ENCODE results near the gene ZNF775.

Gene ZNF775

DNA sequence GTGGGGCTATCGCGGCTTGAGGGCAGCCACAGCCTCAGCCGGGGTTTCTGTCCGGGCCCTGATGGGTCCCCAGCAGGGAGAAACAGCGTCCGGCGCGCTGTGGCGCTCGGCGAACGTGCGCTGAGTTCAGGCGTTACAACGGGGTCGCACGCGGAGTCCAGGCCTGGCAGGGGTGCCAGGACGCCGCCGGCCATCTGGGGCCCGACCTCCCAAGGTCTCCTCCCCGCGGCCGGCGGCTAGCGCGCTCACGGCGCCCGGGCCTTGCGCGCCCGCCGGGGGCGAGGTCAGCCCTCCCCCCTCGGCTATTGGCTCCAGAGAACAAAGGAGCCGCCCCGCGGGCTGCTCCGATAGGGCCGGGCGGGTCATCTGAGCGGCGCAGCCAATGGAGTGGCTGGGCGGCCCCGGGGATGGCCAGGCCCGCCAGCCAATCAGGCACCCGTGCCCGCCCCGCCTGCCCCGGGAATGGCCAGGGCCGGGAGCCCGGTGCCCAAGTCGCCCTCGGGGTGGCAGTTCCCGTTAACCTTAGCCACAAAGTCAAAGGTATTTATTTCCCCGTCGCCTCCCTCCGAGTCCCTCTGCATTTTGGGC lies at the start of gene ZNF775:
Gene ZNF775, plus strand, starts transcription at position 478 of the 588 bp plus-strand sequence. CDS start 9,141 bp downstream, outside the sequence.
- DNase-seq (ENCODE audit: low read depth in 2 of 2) = peak; percentile 72 to 79

DNA sequence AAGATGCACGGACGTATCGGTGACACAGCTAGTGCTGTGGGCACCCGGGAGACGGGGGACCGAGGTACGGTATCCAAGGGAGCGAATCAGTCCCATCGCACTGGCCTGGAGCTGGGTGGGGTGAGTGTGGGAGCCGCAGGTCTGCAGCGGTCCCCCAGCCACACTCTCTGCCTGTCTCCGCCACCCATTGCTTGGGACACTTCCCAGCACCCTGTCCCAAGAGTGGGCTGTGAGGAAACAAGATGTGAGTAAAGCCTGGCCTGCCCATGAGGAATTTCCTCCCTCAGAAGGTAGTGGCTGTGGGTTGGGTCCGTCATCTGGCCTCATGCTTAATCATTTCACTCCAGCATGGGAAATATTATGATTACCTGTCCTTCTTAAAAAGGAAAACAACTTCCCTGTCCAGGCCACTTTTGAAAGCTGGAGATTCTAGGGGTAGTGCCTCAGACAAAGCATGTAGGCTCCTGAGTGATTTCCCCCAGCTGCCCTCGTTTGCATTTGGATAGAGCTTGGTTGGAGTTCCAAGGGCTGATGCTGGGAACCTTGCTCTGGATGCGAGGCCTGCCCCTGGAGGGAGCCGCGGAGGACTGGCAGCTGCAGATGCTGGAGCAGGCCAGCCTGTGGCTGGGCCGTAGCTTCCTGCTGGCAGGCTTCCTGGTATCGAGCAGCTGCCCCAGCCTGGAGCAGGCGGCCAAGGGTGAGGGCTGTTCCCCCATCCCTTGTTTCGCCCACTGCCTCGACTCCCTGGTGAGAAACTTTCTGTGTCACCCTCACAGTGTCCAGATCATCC lies 49.6 kb upstream of the ZNF775 start:
- no peak for DNase-seq (ENCODE audit: low read depth in 2 of 2)

DNA sequence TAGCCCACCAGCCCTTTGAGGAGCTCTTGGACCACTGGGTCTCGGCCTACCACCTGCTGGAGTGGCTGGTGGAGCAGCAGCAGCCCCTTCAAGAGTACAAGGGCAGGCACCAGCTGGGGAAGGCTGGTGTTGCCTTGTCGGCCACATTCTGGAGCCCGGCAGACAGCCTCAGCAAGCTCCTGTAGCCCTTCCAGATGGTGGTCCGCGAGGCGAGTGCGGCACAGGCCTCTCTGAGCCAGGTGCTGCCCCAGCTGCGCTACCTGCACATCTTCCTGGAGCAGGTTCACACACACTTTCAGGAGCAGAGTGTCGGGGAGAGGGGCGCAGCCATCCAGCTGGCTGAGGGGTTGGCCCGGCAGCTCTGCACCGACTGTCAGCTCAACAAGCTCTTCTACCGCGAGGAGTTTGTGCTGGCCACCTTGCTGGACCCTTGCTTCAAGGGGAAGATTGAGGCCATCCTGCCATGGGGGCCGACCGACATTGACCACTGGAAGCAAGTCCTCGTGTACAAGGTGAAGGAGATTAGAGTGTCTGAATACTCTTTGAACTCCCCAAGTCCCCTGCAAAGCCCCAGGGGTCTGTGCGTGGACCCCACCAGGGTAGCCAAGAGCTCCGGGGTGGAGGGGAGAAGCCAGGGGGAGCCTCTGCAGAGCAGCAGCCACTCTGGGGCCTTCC lies 48.8 kb upstream of the ZNF775 start:
- no peak for DNase-seq (ENCODE audit: low read depth in 2 of 2)

DNA sequence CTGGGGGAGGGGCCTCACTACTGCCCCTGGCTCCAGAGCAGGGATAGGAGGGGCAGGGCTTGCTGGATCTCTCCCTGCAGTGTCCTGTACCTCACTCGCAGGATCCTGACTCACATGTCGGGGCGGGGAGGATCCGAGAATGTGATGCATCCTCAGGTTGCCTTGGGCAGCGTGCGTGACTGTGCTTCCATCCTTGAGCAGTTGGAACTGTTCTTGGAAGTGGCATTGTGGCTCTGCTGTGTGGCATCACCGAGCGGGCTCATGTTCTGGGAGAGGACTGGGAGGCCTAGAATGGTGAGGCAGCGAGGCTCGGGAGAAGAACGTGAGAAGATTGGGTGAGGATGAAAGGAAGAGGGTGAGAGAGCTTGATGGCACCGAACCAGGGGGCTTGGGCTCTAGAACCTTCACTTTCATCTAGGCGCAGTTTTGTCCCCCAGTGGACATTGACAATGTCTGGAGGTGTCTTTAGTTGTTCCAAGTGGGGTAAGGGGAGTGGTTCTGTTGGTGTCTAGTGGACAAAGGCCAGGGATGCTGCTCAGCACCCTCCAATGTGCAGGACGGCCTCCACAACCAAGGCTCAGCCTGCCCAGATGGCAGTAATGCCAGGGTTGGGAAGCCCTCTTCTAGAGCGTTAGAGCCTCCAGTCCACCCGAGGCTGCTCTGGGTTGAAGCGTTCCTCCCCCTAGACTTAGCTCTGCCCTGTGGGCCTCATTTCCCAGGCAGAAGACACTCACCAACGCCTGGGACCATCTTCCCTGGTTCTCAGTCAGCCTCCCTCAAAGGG lies 46.1 kb upstream of the ZNF775 start:
- no peak for DNase-seq (ENCODE audit: low read depth in 2 of 2)

DNA sequence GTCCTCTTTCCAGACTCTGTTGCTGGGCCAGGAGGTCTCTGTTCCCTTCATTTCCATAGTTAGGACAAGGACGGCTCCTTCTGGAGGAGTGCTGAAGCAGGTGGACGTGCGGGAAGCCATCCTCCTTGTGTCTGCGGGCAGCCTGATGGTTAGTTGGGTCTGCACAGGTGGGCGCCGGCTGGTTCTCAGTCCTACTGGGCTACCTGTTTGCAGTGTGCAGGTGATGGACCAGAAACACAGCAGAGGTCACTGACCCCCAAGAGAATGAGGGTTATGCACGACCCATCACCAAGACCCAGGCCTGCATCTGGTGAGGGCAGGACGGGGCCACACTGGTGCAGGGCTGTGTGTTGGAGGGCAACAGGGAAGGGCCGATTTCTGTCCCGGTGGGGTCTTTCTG lies 45.5 kb upstream of the ZNF775 start:
- DNase-seq (ENCODE audit: low read depth in 2 of 2) = no peak

DNA sequence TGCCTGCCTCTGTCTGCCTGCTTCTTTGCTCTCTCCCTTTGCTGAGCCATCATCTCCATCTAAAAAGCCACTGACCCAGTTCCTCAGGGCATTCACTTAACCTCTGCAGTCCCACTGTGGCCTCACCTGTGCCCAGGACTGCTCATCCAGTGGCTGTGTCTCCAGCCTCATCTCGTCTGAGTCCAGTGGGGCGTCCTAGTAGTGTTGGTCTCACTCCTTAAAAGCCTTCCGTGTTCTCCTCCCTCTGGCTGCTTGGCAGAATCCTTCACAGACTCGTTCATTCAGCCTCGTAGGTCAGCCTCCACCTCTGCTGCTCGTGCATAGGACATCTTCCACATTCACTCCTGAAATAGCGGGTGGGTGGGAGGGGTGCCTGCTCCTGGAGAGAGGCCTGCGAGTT lies 45.0 kb upstream of the ZNF775 start:
- no peak for DNase-seq (ENCODE audit: low read depth in 2 of 2)

DNA sequence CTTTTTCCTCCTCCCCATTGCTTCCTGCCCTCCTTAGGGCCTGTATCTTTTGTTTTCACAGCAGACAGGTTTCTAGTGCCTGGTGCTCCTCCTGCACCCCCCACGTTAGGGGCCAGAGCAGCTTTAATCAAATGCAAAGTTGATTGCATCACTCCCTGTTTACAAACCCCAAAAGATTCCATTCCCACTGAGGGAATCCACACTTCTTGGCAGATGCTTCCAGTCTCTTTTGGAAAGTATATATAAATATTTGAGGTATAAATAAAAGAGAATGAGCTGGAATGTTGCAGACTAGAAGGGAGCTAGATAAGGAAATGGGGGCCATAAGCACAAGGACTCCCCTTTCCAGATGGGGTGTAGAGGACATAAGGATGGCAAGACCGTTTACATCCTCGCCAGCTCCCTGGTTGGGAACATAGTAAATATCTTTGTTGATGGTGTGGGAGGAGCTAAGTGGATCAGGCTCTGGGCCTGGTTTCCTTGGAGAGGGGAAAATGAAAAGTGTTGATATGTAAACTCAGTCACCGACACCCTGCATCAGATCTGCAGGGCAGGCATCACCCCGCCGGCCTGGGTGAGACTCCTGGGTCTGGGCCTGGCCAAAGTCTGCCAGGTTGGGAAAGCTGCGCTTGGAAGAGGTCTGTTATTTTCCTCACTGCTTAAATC lies 43.9 kb upstream of the ZNF775 start:
- peak; percentile 45 to 49 for DNase-seq (ENCODE audit: low read depth in 2 of 2)

DNA sequence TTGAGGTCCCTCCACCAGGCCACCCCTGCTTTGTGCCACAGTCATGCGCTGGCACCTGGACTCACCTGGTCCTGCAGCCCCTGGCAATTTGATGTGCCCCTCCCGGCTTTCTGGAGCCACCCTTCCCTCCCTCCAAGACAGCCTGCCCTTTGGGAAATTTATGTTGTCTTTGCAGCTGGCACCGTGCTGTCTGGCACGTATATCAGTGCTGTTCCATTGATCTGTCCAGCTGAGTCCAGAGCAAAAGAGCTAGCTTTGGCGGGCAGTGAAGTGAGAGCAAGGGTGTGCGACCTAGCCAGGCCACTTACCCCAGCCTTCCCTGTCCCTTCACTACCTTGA lies 43.4 kb upstream of the ZNF775 start:
- no peak for DNase-seq (ENCODE audit: low read depth in 2 of 2)

DNA sequence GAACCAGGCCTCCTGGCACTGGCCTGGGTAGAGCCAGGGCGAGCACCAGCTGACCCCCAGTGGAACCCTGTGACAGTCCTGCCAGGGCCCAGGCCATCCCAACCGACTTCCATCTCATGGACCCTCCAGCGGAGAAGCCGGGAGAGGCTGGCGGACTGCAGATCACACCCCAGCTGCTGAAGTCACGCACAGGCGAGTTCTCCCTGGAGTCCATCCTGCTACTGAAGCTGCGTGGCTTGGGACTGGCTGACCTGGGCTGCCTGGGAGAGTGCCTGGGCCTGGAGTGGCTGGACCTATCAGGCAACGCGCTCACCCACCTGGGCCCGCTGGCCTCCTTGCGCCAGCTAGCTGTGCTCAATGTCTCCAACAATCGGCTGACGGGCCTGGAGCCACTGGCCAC lies 42.4 kb upstream of the ZNF775 start:
- DNase-seq (ENCODE audit: low read depth in 2 of 2) = no peak

DNA sequence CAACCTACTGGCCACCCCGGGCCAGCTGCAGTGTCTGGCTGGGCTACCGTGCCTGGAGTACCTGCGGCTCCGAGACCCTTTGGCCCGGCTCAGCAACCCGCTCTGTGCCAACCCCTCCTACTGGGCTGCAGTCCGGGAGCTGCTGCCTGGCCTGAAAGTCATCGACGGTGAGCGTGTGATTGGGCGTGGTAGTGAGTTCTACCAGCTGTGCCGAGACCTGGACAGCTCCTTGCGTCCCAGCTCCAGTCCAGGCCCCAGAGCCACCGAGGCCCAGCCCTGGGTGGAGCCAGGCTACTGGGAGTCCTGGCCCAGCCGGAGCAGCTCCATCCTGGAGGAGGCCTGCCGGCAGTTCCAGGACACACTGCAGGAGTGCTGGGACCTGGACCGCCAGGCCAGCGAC lies 42.0 kb upstream of the ZNF775 start:
- DNase-seq (ENCODE audit: low read depth in 2 of 2) = no peak

DNA sequence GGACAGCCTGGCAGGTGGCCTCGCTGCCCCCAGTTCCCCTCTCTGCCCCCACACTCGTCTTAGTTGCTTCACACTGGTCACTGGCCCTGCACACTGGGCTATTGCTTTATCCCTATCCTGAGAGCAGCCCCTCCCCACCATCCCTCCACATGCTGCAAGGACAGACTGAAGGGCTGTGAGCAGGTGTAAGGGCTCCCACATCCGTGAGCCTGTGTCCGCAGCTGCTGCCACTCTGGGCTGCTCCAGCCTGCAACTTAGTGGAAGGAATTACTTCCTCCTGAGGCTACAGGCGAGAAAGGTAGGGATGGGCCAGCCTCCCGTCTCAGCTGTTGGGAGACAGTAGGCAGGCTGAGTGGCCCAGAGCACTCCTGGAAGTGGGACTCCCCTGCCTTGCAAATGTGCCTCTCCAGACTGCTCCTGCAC lies 41.5 kb upstream of the ZNF775 start:
- no peak for DNase-seq (ENCODE audit: low read depth in 2 of 2)

DNA sequence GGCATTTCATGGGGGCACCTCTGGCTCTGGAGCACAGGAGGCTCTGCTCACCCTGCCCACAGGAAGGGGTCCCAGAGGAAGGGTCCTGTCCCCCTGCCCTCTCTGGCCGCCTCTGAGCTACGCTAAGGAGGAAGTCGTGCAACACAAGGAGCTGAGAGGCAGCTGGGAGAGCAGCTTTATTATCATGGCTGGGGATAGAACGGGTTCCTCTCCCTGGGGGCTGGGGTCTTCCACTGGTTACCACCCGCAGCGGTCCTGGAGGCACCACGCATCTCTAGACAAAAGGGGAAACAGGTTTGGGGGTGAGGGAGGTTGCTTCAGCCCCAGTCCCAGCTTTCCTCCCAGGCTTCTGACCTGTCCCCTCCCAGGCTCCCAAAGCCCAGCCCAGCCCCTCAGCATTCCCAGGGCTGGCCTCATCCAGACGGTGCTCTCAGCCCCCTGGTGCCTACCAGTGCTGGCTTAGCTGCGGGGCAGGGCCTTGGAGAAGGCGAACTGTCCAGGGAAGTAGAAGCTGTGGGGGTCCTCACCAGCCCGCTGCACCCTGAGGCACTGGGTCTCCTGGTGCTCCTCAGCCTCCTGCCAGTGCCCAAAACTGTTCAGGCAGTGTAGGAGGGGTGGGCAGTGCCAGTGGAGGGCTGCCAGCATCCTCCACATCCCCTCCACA lies 40.8 kb upstream of the ZNF775 start:
- no peak for DNase-seq (ENCODE audit: low read depth in 2 of 2)

DNA sequence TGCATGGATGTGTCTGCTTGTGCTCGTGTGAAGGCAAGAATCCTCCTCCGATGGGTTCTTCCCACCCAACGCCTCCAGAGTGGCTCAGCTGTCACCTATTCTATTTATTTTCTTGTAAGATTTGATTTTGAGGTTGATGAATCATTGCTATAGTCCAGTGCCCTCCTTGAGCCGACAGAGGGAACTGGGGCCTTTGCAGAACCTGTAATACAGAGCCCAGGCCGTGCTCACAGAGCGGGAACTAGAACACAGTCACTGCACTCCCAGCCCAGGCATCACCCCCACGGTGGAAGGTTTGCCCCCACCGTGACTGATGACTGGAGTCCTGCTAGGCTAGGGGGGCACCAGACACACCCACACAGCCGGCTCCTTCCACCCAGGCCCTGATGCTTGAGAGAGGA lies 39.7 kb upstream of the ZNF775 start:
- DNase-seq (ENCODE audit: low read depth in 2 of 2) = no peak

DNA sequence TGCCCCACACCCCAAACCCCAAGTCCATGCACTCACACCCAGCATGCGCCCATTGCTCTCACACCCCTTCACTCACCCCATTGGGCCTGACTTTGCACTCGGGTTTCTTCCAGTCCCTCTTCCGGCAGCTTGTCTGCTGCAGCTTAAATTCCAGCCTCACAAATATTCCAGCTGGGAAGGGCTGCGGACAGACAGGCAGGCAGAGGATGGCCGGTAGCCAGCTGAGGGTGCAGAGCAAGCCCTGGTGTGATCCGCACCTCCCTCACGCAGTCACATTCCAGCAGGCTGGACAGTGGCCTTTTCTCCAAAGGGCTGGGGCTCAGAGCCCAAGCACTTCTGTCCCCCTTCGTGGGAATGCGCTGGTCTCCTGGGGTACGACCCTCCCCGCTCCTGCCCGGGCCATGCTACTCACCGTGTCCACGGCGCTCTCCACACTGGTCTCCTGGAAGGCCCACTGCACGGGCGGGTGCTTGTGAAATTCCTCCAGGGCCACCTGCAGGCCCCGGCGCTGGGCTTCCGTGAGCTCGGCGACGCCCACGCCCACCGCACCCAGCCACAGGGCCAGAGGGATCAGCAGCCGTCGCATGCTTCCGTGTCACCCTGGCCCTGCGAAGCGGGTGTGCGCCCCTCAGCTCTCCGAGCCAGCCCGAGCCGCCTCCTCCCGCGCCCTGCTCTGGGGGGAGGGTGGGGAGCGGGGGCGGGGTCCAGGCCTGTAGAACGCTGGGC lies 38.9 kb upstream of the ZNF775 start:
- DNase-seq (ENCODE audit: low read depth in 2 of 2) = no peak

DNA sequence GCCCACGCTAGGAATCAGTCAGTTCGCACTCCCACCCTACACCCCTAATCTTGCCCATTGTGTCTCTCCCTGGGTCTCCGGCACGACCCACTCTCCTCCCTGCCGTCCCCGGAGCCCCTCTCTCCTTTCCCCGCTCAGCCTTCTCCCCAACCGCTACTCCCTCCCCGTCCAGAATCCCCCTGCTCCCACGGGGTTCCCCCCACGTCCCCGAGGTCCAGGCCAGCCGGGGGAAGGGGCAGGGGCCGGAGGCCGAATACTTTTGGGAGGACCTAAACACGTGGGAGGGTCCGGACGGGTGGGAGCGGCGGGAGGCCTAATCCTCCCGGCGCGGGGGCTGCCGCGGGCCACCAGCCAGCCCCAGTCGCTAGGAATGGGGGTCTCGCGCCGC lies 38.3 kb upstream of the ZNF775 start:
- DNase-seq (ENCODE audit: low read depth in 2 of 2) = no peak

DNA sequence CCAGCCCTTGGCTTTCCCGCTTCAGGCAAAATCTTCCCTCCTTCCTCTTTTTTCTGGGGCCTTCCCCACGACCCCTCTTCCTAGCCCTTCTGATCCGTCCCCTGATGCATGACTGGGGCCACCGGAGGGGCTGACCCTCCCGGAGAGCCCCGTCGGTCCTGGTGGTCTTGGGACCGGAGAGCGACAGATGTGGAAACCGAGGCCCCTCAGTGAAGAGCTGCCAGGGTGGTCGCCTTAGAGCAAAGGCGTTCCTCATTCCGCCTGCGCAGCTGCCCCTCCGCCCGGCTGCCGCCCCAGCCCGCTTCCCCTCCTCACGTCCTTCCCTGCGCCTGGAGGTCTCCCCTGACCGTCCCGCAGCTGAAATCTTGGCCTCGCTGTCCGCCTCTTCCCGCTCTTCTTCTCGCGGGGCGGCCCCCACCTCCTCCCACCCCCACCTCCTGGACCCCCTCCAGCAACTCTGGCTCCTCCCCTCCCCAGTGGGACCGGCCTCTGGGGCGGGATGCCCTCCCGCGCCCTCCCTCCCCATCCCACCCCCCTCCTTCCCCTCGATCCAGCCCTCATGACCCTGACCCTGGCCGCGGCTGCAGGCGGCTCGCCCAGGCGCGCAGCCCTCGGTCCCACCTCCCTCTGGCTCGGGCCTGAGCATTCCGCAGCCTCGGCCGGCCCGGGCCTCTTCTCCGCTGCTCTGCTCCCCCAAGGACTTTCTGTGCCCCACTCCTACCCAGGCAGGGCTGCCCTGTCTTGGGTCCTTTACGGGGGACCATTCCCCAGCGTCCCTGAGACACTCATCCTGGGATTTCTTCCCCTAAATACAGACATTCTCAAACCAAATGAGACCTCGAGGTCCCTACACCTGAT lies 37.6 kb upstream of the ZNF775 start, which contains the start of gene RARRES2:
Gene RARRES2, minus strand, starts transcription at position 367 of the 858 bp plus-strand sequence. CDS start 1,020 bp downstream, outside the sequence.
- DNase-seq (ENCODE audit: low read depth in 2 of 2) = no peak

DNA sequence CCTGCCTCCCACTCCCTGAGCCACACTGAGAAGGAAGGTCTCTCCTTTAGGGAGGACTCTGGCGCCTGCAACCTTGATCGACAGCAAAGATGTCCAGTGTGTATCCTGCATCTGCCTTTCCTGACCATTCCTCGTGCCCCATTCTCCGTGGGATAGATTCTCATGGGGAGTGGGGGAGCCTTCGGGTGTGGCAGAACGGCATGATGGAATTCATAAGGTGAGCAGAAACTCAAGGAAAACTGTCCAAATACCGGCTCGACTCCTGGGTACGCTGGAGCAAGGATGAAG lies 37.1 kb upstream of the ZNF775 start:
- DNase-seq (ENCODE audit: low read depth in 2 of 2) = no peak

DNA sequence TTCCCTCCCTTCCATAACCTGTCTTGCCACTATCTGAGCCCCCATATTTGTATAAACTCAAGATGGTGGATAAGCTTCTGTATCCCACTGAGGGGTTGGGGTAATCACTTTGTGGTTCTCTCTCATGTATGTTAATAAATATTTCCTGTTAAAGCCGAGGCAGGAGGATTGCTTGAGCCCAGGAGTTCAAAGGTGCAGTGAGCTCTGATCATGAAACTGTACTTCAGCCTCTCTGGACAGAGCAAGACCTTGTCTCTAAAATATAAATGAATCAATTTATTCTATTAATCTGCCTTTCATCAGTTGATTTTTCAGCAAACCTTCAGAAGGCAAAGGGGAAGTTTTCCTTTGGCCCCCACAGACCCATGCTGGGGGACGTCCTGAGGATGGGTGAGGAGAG lies 35.9 kb upstream of the ZNF775 start:
- no peak for DNase-seq (ENCODE audit: low read depth in 2 of 2)

DNA sequence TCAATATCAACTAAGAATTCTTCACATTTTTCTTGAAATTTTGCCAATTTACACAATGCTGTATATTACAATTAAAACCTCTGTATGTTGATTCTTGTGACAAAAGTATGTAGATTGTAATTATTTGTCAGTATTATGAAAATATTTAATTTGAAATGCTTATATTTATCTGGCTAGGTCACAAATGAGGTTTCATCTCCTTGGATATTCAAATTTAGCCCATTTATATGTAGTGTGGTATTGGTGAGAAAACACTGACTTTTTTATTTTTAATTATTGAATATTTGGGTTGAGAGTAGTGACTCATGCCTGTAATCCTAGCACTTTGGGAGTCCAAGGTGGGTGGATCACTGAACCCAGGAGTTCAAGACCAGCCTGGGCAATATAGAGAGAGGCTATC lies 34.8 kb upstream of the ZNF775 start:
- no peak for DNase-seq (ENCODE audit: low read depth in 2 of 2)

DNA sequence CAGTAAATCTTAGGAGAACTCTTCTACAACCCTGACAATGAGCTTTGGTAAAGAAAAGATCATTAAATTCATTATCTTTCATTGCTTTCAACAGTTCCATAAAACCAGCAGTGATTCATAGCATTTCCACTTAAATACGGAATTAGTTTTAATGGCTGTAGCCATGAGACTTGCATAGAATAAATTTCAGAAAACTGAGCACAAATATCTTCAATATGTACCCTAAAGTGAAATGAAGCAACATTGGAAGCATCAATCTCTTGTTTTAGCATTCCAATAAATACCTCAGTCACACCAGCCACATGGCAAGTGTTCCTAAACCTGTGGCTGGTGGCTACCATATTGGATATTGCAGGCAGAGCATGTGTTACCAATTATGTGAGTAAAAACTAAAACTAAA lies 34.1 kb upstream of the ZNF775 start:
- DNase-seq (ENCODE audit: low read depth in 2 of 2) = no peak
